Parathyroid adenoma (tissue), 2 donors: ENCODE data around the gene SCFD2.

Experiments
- H2AFZ ChIP-seq: fragments of 300-600 bp; sonication (generic); one replicate; pipeline ENCODE4 v1.7.0; 2017; ENCODE audit warnings: antibody characterized with exemption, mild to moderate bottlenecking
- H3K27ac ChIP-seq: fragments of 300-600 bp; sonication (generic); one replicate; pipeline ENCODE4 v1.7.0; 2017
- H3K27me3 ChIP-seq: fragments of 300-600 bp; sonication (generic); one replicate; pipeline ENCODE4 v1.7.0; 2017; ENCODE audit warnings: low read length; ENCODE audit not compliant: control insufficient read depth, insufficient read depth
- H3K36me3 ChIP-seq: fragments of 300-600 bp; sonication (generic); one replicate; pipeline ENCODE4 v1.7.0; 2017; ENCODE audit warnings: low read length; ENCODE audit not compliant: control insufficient read depth, insufficient read depth
- H3K4me1 ChIP-seq: fragments of 300-600 bp; sonication (generic); one replicate; pipeline ENCODE4 v1.7.0; 2017; ENCODE audit warnings: control low read depth
- H3K4me2 ChIP-seq: fragments of 300-600 bp; sonication (generic); one replicate; pipeline ENCODE4 v1.7.0; 2017; ENCODE audit warnings: low read length
- H3K4me3 ChIP-seq: fragments of 300-600 bp; sonication (generic); one replicate; pipeline ENCODE4 v1.7.0; 2017; ENCODE audit warnings: low read depth, low read length
- H3K79me2 ChIP-seq: fragments of 300-600 bp; sonication (generic); one replicate; pipeline ENCODE4 v1.7.0; 2017; ENCODE audit warnings: control low read depth
- H3K9ac ChIP-seq: fragments of 300-600 bp; sonication (generic); one replicate; pipeline ENCODE4 v1.7.0; 2017; ENCODE audit warnings: mild to moderate bottlenecking
- H3K9me3 ChIP-seq: fragments of 300-600 bp; sonication (generic); one replicate; pipeline ENCODE4 v1.7.0; 2017; ENCODE audit warnings: low read length; ENCODE audit not compliant: control insufficient read depth
- TF ChIP-seq, protein P1 (sequence below): fragments of 300-600 bp; sonication (generic); IDR thresholded peaks from one replicate; pipeline ENCODE4 v1.7.0; 2017; ENCODE audit warnings: antibody characterized with exemption, mild to moderate bottlenecking
- donor health status: primary hyperparathyroidism.

SCFD2 gene

DNA sequence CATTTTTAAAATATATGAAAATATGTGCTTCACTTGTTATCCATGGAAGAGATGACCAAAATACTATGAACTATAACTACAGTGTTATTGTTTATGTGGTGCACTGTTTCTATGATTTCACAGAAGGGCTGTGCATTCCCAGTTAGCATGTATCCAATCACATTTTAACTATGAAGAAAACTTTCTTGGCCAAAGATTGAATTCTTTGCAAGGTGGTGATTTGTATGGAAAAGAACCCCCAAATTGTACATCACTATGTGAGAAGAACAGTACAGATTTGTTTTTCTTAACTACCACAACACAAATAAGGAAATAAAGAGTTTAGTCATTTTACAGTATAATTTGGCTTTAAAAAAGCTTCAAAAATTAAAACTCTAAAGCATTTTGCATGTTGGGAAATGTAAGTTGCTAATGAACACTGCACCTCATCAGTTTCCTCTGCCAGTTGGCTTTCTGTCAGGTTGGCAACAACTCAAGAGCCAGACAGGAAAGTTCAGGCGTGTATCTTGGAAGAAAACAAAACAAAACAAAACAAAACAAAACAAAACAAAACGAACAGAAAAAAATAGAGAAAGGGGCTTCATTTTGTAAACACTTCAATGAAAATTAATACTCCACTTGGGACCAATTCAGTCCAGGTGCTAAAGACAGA, 237.0 kb downstream of the SCFD2 start:
- no peaks in the 10 kb centered on the region for H3K36me3 ChIP-seq
- H3K79me2 ChIP-seq, result no peaks in the 10 kb centered on the region
- H2AFZ ChIP-seq, result no peak overlapping the region
- TF ChIP-seq, protein P1, sequence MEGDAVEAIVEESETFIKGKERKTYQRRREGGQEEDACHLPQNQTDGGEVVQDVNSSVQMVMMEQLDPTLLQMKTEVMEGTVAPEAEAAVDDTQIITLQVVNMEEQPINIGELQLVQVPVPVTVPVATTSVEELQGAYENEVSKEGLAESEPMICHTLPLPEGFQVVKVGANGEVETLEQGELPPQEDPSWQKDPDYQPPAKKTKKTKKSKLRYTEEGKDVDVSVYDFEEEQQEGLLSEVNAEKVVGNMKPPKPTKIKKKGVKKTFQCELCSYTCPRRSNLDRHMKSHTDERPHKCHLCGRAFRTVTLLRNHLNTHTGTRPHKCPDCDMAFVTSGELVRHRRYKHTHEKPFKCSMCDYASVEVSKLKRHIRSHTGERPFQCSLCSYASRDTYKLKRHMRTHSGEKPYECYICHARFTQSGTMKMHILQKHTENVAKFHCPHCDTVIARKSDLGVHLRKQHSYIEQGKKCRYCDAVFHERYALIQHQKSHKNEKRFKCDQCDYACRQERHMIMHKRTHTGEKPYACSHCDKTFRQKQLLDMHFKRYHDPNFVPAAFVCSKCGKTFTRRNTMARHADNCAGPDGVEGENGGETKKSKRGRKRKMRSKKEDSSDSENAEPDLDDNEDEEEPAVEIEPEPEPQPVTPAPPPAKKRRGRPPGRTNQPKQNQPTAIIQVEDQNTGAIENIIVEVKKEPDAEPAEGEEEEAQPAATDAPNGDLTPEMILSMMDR, result no peak
- H3K27ac ChIP-seq, result no peak overlapping the region
- no peaks in the 10 kb centered on the region for H3K27me3 ChIP-seq
- no peak overlapping the region for H3K4me3 ChIP-seq
- H3K4me2 ChIP-seq, result no peak overlapping the region
- no peaks in the 10 kb centered on the region for H3K4me1 ChIP-seq
- no peaks in the 10 kb centered on the region for H3K9me3 ChIP-seq
- H3K9ac ChIP-seq, result no peak overlapping the region

DNA sequence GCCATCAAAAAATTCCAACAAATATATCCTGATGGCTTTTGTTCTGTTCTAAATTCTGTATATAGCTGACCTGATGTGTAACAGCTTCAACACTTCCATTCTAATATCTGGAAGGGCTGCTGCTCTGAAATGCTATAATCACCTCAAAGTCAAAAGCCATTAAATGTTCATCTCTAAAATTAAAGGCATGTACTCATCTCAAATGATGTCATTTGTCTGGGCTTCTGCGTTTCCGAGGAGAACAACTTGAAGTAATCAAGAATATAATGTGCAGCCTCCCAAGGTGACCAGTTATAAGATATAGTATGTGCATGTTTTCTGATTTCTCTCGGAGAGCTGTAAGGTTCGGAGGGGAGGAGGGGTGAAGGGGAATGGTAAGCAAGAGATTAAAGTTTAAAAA, 237.6 kb downstream of the SCFD2 start:
- no peak overlapping the region for H3K27ac ChIP-seq
- H3K9me3 ChIP-seq, result no peaks in the 10 kb centered on the region
- H2AFZ ChIP-seq, result no peak overlapping the region
- no peak overlapping the region for H3K4me2 ChIP-seq
- TF ChIP-seq, protein P1, result no peak
- no peak overlapping the region for H3K4me3 ChIP-seq
- H3K79me2 ChIP-seq, result no peaks in the 10 kb centered on the region
- no peak overlapping the region for H3K9ac ChIP-seq
- no peaks in the 10 kb centered on the region for H3K36me3 ChIP-seq
- H3K27me3 ChIP-seq, result no peaks in the 10 kb centered on the region
- H3K4me1 ChIP-seq, result no peaks in the 10 kb centered on the region

DNA sequence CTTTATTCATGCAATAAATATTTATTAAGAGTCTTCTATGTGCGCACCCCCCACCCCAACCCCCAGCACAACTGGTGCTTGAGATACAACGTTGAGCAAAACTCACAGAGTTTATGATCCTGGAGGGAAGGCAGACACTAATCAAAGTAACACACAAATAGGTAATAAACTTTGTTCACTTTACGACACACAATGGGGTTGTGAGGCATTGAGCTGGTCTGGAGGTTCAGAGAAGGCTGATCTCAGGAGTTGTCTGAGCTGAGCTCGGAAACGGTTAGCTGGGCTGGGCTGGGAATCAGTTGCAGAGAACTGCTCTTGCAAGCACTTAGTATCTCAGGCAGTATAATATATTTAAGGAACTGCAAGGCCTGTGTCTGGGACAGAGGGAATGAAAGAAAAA, 238.5 kb downstream of the SCFD2 start:
- Histone ChIP-seq H3K4me3 (no peak overlapping the region), H3K27ac (no peak overlapping the region), H3K4me1 (no peaks in the 10 kb centered on the region), H3K36me3 (no peaks in the 10 kb centered on the region), H3K9me3 (no peaks in the 10 kb centered on the region), H3K9ac (no peak overlapping the region), H3K4me2 (no peak overlapping the region), H2AFZ (no peak overlapping the region), H3K27me3 (no peaks in the 10 kb centered on the region), H3K79me2 (no peaks in the 10 kb centered on the region)
- TF ChIP-seq, protein P1, result no peak

DNA sequence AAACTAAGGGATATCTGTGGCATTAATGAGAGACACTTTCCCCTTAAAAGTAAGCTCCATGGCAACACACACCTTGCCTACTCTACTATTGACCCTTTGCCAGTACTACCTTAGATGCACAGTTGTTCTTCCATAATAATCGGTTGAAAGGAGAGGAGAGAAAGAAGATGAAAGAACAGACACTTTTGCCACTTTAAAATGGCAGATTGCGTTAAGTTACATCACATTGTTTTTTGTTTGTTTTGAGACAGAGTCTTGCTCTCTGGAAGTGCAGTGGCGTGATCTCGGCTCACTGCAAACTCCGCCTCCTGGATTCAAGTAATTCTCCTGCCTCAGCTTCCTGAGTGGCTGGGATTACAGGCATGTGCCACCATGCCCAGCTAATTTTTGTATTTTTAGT, 239.8 kb downstream of the SCFD2 start:
- no peak overlapping the region for H3K4me2 ChIP-seq
- no peak overlapping the region for H3K27ac ChIP-seq
- H3K36me3 ChIP-seq, result no peaks in the 10 kb centered on the region
- H2AFZ ChIP-seq, result no peak overlapping the region
- no peak overlapping the region for H3K4me3 ChIP-seq
- no peaks in the 10 kb centered on the region for H3K4me1 ChIP-seq
- H3K79me2 ChIP-seq, result no peaks in the 10 kb centered on the region
- no peaks in the 10 kb centered on the region for H3K27me3 ChIP-seq
- H3K9me3 ChIP-seq, result no peaks in the 10 kb centered on the region
- TF ChIP-seq, protein P1, result no peak
- no peak overlapping the region for H3K9ac ChIP-seq

DNA sequence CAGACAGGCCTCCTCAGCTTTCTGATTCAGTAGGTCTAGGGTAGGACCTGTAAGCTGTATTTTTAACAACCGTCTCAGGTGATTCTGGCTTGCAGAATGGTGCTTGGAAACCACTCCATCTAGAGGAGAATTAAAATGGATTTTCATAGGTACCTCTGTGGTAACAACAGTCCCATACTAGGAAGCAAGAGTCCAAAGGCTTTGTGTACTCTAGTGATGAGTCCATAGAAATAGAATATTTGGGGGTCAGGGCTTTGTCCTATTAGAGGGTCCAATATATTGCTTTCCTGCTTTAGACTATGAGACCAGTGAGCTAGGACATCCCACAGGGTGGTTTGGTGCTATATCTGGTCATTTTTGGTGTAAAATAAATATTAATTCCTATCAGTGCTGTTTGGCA, 242.0 kb downstream of the SCFD2 start:
- Histone ChIP-seq H3K9me3 (no peaks in the 10 kb centered on the region), H3K4me2 (no peak overlapping the region), H3K27ac (no peak overlapping the region), H3K36me3 (no peaks in the 10 kb centered on the region), H3K9ac (no peak overlapping the region), H3K4me1 (no peaks in the 10 kb centered on the region), H2AFZ (no peak overlapping the region), H3K4me3 (no peak overlapping the region), H3K27me3 (no peaks in the 10 kb centered on the region), H3K79me2 (no peaks in the 10 kb centered on the region)
- TF ChIP-seq, protein P1, result no peak
